WERI-Rb-1 (cell line): ENCODE measurements around the gene BAHCC1.

Source experiments
- DNase-seq: peaks from one replicate; pipeline ENCODE4 v3.0.0-alpha.2; 2020
- H3K27ac ChIP-seq: fragments of 250-450 bp; sonication (Bioruptor Pico); 2 replicates; pipeline ENCODE4 v1.5.1; 2020; ENCODE audit warnings: mild to moderate bottlenecking, moderate library complexity
- H3K27me3 ChIP-seq: fragments of 250-450 bp; sonication (Bioruptor Pico); 2 replicates; pipeline ENCODE4 v1.5.1; 2021; ENCODE audit warnings: mild to moderate bottlenecking, low read depth, moderate library complexity; ENCODE audit not compliant: insufficient read depth, severe bottlenecking
- H3K36me3 ChIP-seq: fragments of 250-450 bp; sonication (Bioruptor Pico); 2 replicates; pipeline ENCODE4 v1.5.1; 2020; ENCODE audit warnings: mild to moderate bottlenecking, moderate library complexity
- H3K4me3 ChIP-seq: 2 replicates; pipeline ENCODE4 v1.5.1; 2011; ENCODE audit warnings: low read depth, mild to moderate bottlenecking, control low read depth, low read length
- H3K9me3 ChIP-seq: fragments of 250-450 bp; sonication (Bioruptor Pico); 2 replicates; pipeline ENCODE4 v1.5.1; 2021; ENCODE audit warnings: mild to moderate bottlenecking, moderate library complexity; ENCODE audit not compliant: severe bottlenecking
- CTCF ChIP-seq: IDR thresholded peaks from 2 replicates; pipeline ENCODE4 v1.5.1; 2011; ENCODE audit warnings: low read depth, mild to moderate bottlenecking, control low read depth, inconsistent platforms, low read length

Gene BAHCC1

GRCh38 chr17:81487089-81487486 lies 91.8 kb downstream of the BAHCC1 start:
- Histone ChIP-seq H3K9me3 (no peaks in the 10 kb centered on the region), H3K4me3 (no peak overlapping the region), H3K36me3 (no peaks in the 10 kb centered on the region), H3K27me3 (no peaks in the 10 kb centered on the region), H3K27ac (peak overlapping the region; percentile 93)
- no peak for TF ChIP-seq CTCF
- no peak for DNase-seq

GRCh38 chr17:81487487-81488275 lies 92.4 kb downstream of the BAHCC1 start:
- no peaks in the 10 kb centered on the region for H3K36me3 ChIP-seq
- TF ChIP-seq CTCF = no peak
- H3K4me3 ChIP-seq = peak overlapping the region; percentile 78
- peak; percentile 88 for DNase-seq
- no peaks in the 10 kb centered on the region for H3K9me3 ChIP-seq
- no peaks in the 10 kb centered on the region for H3K27me3 ChIP-seq
- H3K27ac ChIP-seq = peak overlapping the region; percentile 93

- H3K4me3 ChIP-seq = peak overlapping the region; percentile 78
- DNase-seq = no peak
These were observed 93.1 kb downstream of the BAHCC1 start for GRCh38 chr17:81488276-81488860.

GRCh38 chr17:81489012-81489997 lies 94.0 kb downstream of the BAHCC1 start:
- no peaks in the 10 kb centered on the region for H3K9me3 ChIP-seq
- TF ChIP-seq CTCF = no peak
- no peaks in the 10 kb centered on the region; the same call in 1 of the 2 replicates for H3K36me3 ChIP-seq
- DNase-seq = no peak
- no peak overlapping the region for H3K27ac ChIP-seq
- no peaks in the 10 kb centered on the region for H3K27me3 ChIP-seq
- no peak overlapping the region for H3K4me3 ChIP-seq

More at GRCh38 chr17:81488276-81488860, 93.1 kb downstream of the BAHCC1 start:
- Histone ChIP-seq H3K9me3 (no peaks in the 10 kb centered on the region), H3K36me3 (no peaks in the 10 kb centered on the region; the same call in 1 of the 2 replicates), H3K27ac (peak overlapping the region; percentile 93), H3K27me3 (no peaks in the 10 kb centered on the region)
- no peak for TF ChIP-seq CTCF

- Histone ChIP-seq H3K27me3 (no peaks in the 10 kb centered on the region), H3K9me3 (no peaks in the 10 kb centered on the region), H3K4me3 (no peak overlapping the region), H3K36me3 (no peaks in the 10 kb centered on the region; the same call in 1 of the 2 replicates), H3K27ac (no peak overlapping the region)
- TF ChIP-seq CTCF = no peak
- no peak for DNase-seq
These were observed 95.0 kb downstream of the BAHCC1 start for GRCh38 chr17:81489998-81490992.
